Subcutaneous abdominal adipose tissue (tissue), 5 donors: ENCODE results near the gene RSPO4.

Source experiments
- H3K27ac ChIP-seq: one replicate; pipeline ENCODE4 v1.7.0; 2013; ENCODE audit warnings: low read depth, mild to moderate bottlenecking, inconsistent platforms, low read length, moderate library complexity
- H3K27me3 ChIP-seq, 5 donors: one replicate each; pipeline ENCODE4 v1.7.0; 2013; ENCODE audit warnings: low read length in 5 of 5, inconsistent platforms in 1 of 5; ENCODE audit not compliant: control insufficient read depth in 5 of 5, insufficient read depth in 4 of 5
- H3K36me3 ChIP-seq, 5 donors: one replicate each; pipeline ENCODE4 v1.7.0; 2013; ENCODE audit warnings: low read length in 5 of 5; ENCODE audit not compliant: control insufficient read depth in 5 of 5, insufficient read depth in 5 of 5
- H3K4me1 ChIP-seq, 5 donors: one replicate each; pipeline ENCODE4 v1.7.0; 2013; ENCODE audit warnings: low read length in 5 of 5, mild to moderate bottlenecking in 3 of 5, moderate library complexity in 1 of 5; ENCODE audit not compliant: control insufficient read depth in 5 of 5, insufficient read depth in 5 of 5
- H3K4me3 ChIP-seq, 5 donors: one replicate each; pipeline ENCODE4 v1.7.0; 2013; ENCODE audit warnings: low read length in 5 of 5, low read depth in 1 of 5
- H3K9ac ChIP-seq, 5 donors: one replicate each; pipeline ENCODE4 v1.7.0; 2013; ENCODE audit warnings: low read length in 5 of 5, mild to moderate bottlenecking in 4 of 5, moderate library complexity in 3 of 5
- H3K9me3 ChIP-seq, 5 donors: one replicate each; pipeline ENCODE4 v1.7.0; 2013; ENCODE audit warnings: low read length in 5 of 5; ENCODE audit not compliant: control insufficient read depth in 5 of 5
- donor health status: healthy.
- donor health status: healthy.
- donor health status: healthy.
- donor health status: healthy.
- donor health status: healthy.

RSPO4 gene

GRCh38 chr20:914727-915498 lies 87.2 kb downstream of the RSPO4 start:
- H3K4me3 ChIP-seq: peak overlapping the region in 1 of 5 donors; percentile 6
- H3K9ac ChIP-seq: no peak overlapping the region
- peaks cover 5 to 50% (median 39%) of the 10 kb centered on the region in 5 donors for H3K4me1 ChIP-seq
- H3K27me3 ChIP-seq: peaks cover 0 to 2% (median 0%) of the 10 kb centered on the region in 5 donors
- no peaks in the 10 kb centered on the region for H3K36me3 ChIP-seq
- no peaks in the 10 kb centered on the region for H3K9me3 ChIP-seq
- H3K27ac ChIP-seq: no peak overlapping the region

GRCh38 chr20:913306-913849 lies 88.7 kb downstream of the RSPO4 start:
- no peaks in the 10 kb centered on the region for H3K36me3 ChIP-seq
- H3K27ac ChIP-seq: no peak overlapping the region
- no peaks in the 10 kb centered on the region for H3K9me3 ChIP-seq
- no peak overlapping the region for H3K4me3 ChIP-seq
- peaks cover 0 to 2% (median 0%) of the 10 kb centered on the region in 5 donors for H3K27me3 ChIP-seq
- peaks cover 5 to 55% (median 39%) of the 10 kb centered on the region in 5 donors for H3K4me1 ChIP-seq
- no peak overlapping the region for H3K9ac ChIP-seq

DNA sequence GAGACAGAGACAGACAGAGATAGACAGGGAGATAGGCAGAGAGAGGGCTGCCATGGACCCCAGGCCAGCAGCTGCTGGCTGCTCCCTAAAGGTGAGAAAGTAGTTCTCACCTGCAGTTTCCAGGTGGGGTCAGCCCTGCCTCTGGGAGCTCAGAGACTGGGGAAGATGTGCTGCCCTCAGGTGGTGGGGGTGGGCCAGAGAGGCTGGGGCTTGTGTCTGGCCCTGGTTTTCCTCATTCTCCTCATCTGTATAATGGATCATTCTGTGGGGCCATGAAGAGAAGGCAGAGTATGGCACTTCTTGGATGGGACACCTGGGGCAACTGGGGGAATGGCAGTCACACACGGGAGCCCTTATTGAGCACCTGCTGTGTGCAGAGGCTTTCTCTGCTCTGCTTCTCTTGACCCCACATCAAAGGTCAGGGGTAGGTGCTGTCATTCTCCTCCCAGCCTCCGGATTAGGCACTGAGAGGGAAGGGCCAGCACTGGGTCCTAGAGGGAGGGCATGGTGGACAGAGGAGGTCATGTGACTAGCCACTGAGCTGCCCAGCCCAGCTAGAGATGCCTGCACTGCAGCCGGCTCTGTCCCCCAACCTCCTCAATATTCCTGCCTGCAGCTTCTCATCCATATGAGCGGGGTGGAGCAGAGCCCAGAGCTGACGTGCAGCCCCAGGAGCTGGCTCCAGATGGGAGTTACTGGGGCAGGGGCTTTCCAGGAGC lies 90.1 kb downstream of the RSPO4 start:
- Histone ChIP-seq H3K27ac (no peak overlapping the region), H3K36me3 (no peaks in the 10 kb centered on the region), H3K27me3 (peaks cover 0 to 2% (median 0%) of the 10 kb centered on the region in 5 donors), H3K9me3 (no peaks in the 10 kb centered on the region), H3K4me1 (peaks cover 5 to 59% (median 42%) of the 10 kb centered on the region in 5 donors), H3K4me3 (no peak overlapping the region), H3K9ac (no peak overlapping the region)

GRCh38 chr20:910870-911770 lies 91.0 kb downstream of the RSPO4 start:
- peak overlapping the region; percentile 41 for H3K27ac ChIP-seq
- H3K9ac ChIP-seq: peak overlapping the region in 1 of 5 donors; percentile 6
- H3K4me1 ChIP-seq: peaks cover 5 to 61% (median 43%) of the 10 kb centered on the region in 5 donors
- no peaks in the 10 kb centered on the region for H3K9me3 ChIP-seq
- peaks cover 0 to 2% (median 0%) of the 10 kb centered on the region in 5 donors for H3K27me3 ChIP-seq
- peak overlapping the region in 1 of 5 donors; percentile 11 for H3K4me3 ChIP-seq
- no peaks in the 10 kb centered on the region for H3K36me3 ChIP-seq

GRCh38 chr20:910132-910869 lies 91.8 kb downstream of the RSPO4 start:
- no peaks in the 10 kb centered on the region for H3K36me3 ChIP-seq
- no peaks in the 10 kb centered on the region for H3K9me3 ChIP-seq
- H3K9ac ChIP-seq: peak overlapping the region in 1 of 5 donors; percentile 6
- peak overlapping the region in 1 of 5 donors; percentile 11 for H3K4me3 ChIP-seq
- no peaks in the 10 kb centered on the region for H3K27me3 ChIP-seq
- peak overlapping the region; percentile 41 for H3K27ac ChIP-seq
- peaks cover 3 to 61% (median 38%) of the 10 kb centered on the region in 5 donors for H3K4me1 ChIP-seq

DNA sequence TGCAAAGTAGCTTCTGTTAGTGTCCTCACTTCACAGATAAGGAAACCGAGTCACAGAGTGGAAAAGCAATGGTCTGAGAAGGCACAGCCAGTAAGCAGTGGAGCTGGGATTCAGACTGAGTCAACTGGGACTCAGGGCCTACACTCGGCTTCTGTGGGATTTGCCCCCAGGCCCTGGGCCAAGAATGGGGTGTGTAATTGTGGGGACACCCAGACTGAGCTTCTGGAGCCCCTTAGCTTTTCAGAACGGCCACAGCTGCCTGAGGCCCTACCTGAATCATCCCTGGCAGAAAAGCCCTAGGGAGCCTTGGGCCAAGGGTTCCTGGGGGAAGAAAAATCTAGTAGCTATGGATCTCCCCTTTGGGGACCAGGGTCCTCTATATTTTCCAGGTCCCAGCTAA lies 92.5 kb downstream of the RSPO4 start:
- Histone ChIP-seq H3K4me1 (peaks cover 3 to 58% (median 39%) of the 10 kb centered on the region in 5 donors), H3K27me3 (no peaks in the 10 kb centered on the region), H3K9me3 (no peaks in the 10 kb centered on the region), H3K36me3 (no peaks in the 10 kb centered on the region), H3K4me3 (no peak overlapping the region), H3K27ac (no peak overlapping the region), H3K9ac (no peak overlapping the region)
